GM23338 (cell line): ENCODE measurements around the gene SASH1.

Experiments
- CREB1 ChIP-seq: fragments of 250-450 bp; sonication (Bioruptor Pico); IDR thresholded peaks from 2 replicates; pipeline ENCODE4 v1.5.0; 2020; ENCODE audit warnings: low read depth, mild to moderate bottlenecking, moderate library complexity
- EZH2 ChIP-seq: fragments of 200-600 bp; sonication (generic); IDR thresholded peaks from one replicate; pipeline ENCODE4 v1.8.0; 2017; ENCODE audit warnings: antibody characterized with exemption, mild to moderate bottlenecking, low read depth; ENCODE audit not compliant: unreplicated experiment
- EZH2phosphoT487 ChIP-seq: fragments of 200-600 bp; sonication (generic); IDR thresholded peaks from one replicate; pipeline ENCODE4 v1.8.1; 2018; ENCODE audit warnings: antibody characterized with exemption; ENCODE audit not compliant: unreplicated experiment
- JUNB ChIP-seq: IDR thresholded peaks from one replicate; pipeline ENCODE4 v1.6.1; 2016; ENCODE audit warnings: antibody characterized with exemption; ENCODE audit not compliant: unreplicated experiment
- POLR2AphosphoS5 ChIP-seq: IDR thresholded peaks from 2 replicates; pipeline ENCODE4 v1.6.1; 2016; ENCODE audit warnings: antibody characterized with exemption, low read depth
- STAT1 ChIP-seq: IDR thresholded peaks from one replicate; pipeline ENCODE4 v1.6.1; 2016; ENCODE audit warnings: antibody characterized with exemption; ENCODE audit not compliant: unreplicated experiment
- ZNF114 ChIP-seq: fragments of 250-450 bp; sonication (Bioruptor Pico); IDR thresholded peaks from 2 replicates; pipeline ENCODE4 v1.5.0; 2020; ENCODE audit warnings: mild to moderate bottlenecking, moderate library complexity
- ZNF331 ChIP-seq: fragments of 250-450 bp; sonication (Bioruptor Pico); IDR thresholded peaks from 2 replicates; pipeline ENCODE4 v1.5.0; 2020; ENCODE audit warnings: low read depth, mild to moderate bottlenecking, moderate library complexity
- TF ChIP-seq, protein P1 (sequence below), 2 experiments: fragments of 200-600 bp in 1 of 2; sonication (generic) in 1 of 2; conservative IDR thresholded peaks; 2 replicates each; pipeline versions ENCODE4 v1.5.1 to v1.6.1; 2016 to 2017; ENCODE audit warnings: antibody characterized with exemption in 2 of 2, low read depth in 2 of 2, mild to moderate bottlenecking in 2 of 2, moderate library complexity in 1 of 2
- TF ChIP-seq, protein P2 (sequence below): fragments of 250-450 bp; sonication (Bioruptor Pico); IDR thresholded peaks from 2 replicates; pipeline ENCODE4 v1.5.0; 2020; ENCODE audit warnings: mild to moderate bottlenecking, moderate library complexity
- TF ChIP-seq, protein P3 (sequence below): IDR thresholded peaks from one replicate; pipeline ENCODE4 v1.6.1; 2018; ENCODE audit warnings: antibody characterized with exemption; ENCODE audit not compliant: unreplicated experiment
- TF ChIP-seq, protein P4 (sequence below): IDR thresholded peaks from 2 replicates; pipeline ENCODE4 v1.6.1; 2016; ENCODE audit warnings: antibody characterized with exemption

DNA sequence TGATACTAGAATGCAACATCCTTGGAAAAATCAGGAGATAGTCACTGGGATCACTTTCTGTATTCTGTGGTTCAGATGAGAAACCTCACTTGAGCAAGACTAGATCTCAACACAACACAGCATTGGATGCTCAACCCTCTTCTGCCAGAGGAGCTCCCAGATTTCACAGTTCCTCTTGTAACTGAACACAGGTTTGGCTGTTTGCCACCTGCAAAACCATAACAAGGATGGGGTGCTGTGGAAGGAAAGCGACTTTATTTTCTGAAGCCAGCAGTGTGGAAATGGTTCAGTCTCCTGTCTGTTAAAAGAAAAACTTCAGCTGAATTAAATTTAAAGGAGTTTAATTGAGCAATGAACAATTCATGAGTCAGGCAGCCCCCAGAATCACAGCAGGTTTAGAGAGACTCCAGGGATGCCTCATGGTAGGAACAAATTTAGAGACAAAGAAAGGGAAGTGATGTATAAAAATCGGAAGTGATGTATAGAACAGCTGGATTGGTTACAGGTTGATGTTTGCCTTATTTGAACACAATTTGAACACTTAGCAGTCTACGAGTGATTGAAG is 254.3 kb downstream of the SASH1 start:
- TF ChIP-seq, protein P1, sequence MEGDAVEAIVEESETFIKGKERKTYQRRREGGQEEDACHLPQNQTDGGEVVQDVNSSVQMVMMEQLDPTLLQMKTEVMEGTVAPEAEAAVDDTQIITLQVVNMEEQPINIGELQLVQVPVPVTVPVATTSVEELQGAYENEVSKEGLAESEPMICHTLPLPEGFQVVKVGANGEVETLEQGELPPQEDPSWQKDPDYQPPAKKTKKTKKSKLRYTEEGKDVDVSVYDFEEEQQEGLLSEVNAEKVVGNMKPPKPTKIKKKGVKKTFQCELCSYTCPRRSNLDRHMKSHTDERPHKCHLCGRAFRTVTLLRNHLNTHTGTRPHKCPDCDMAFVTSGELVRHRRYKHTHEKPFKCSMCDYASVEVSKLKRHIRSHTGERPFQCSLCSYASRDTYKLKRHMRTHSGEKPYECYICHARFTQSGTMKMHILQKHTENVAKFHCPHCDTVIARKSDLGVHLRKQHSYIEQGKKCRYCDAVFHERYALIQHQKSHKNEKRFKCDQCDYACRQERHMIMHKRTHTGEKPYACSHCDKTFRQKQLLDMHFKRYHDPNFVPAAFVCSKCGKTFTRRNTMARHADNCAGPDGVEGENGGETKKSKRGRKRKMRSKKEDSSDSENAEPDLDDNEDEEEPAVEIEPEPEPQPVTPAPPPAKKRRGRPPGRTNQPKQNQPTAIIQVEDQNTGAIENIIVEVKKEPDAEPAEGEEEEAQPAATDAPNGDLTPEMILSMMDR (conservative IDR thresholded peaks at IDR 0.05; ENCODE audit: low read depth in 2 of 2) = no peak
- TF ChIP-seq POLR2AphosphoS5 (no peak), JUNB (no peak), EZH2 (no peak), EZH2phosphoT487 (no peak), ZNF331 (no peak), ZNF114 (CRISPR knock-in tag) (no peak), CREB1 (CRISPR knock-in tag) (no peak), STAT1 (no peak)
- TF ChIP-seq, protein P2, sequence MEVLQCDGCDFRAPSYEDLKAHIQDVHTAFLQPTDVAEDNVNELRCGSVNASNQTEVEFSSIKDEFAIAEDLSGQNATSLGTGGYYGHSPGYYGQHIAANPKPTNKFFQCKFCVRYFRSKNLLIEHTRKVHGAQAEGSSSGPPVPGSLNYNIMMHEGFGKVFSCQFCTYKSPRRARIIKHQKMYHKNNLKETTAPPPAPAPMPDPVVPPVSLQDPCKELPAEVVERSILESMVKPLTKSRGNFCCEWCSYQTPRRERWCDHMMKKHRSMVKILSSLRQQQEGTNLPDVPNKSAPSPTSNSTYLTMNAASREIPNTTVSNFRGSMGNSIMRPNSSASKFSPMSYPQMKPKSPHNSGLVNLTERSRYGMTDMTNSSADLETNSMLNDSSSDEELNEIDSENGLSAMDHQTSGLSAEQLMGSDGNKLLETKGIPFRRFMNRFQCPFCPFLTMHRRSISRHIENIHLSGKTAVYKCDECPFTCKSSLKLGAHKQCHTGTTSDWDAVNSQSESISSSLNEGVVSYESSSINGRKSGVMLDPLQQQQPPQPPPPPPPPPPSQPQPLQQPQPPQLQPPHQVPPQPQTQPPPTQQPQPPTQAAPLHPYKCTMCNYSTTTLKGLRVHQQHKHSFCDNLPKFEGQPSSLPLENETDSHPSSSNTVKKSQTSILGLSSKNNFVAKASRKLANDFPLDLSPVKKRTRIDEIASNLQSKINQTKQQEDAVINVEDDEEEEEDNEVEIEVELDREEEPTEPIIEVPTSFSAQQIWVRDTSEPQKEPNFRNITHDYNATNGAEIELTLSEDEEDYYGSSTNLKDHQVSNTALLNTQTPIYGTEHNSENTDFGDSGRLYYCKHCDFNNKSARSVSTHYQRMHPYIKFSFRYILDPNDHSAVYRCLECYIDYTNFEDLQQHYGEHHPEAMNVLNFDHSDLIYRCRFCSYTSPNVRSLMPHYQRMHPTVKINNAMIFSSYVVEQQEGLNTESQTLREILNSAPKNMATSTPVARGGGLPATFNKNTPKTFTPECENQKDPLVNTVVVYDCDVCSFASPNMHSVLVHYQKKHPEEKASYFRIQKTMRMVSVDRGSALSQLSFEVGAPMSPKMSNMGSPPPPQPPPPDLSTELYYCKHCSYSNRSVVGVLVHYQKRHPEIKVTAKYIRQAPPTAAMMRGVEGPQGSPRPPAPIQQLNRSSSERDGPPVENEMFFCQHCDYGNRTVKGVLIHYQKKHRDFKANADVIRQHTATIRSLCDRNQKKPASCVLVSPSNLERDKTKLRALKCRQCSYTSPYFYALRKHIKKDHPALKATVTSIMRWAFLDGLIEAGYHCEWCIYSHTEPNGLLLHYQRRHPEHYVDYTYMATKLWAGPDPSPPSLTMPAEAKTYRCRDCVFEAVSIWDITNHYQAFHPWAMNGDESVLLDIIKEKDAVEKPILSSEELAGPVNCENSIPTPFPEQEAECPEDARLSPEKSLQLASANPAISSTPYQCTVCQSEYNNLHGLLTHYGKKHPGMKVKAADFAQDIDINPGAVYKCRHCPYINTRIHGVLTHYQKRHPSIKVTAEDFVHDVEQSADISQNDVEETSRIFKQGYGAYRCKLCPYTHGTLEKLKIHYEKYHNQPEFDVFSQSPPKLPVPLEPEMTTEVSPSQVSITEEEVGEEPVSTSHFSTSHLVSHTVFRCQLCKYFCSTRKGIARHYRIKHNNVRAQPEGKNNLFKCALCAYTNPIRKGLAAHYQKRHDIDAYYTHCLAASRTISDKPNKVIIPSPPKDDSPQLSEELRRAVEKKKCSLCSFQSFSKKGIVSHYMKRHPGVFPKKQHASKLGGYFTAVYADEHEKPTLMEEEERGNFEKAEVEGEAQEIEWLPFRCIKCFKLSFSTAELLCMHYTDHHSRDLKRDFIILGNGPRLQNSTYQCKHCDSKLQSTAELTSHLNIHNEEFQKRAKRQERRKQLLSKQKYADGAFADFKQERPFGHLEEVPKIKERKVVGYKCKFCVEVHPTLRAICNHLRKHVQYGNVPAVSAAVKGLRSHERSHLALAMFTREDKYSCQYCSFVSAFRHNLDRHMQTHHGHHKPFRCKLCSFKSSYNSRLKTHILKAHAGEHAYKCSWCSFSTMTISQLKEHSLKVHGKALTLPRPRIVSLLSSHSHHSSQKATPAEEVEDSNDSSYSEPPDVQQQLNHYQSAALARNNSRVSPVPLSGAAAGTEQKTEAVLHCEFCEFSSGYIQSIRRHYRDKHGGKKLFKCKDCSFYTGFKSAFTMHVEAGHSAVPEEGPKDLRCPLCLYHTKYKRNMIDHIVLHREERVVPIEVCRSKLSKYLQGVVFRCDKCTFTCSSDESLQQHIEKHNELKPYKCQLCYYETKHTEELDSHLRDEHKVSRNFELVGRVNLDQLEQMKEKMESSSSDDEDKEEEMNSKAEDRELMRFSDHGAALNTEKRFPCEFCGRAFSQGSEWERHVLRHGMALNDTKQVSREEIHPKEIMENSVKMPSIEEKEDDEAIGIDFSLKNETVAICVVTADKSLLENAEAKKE = no peak
- TF ChIP-seq, protein P3, sequence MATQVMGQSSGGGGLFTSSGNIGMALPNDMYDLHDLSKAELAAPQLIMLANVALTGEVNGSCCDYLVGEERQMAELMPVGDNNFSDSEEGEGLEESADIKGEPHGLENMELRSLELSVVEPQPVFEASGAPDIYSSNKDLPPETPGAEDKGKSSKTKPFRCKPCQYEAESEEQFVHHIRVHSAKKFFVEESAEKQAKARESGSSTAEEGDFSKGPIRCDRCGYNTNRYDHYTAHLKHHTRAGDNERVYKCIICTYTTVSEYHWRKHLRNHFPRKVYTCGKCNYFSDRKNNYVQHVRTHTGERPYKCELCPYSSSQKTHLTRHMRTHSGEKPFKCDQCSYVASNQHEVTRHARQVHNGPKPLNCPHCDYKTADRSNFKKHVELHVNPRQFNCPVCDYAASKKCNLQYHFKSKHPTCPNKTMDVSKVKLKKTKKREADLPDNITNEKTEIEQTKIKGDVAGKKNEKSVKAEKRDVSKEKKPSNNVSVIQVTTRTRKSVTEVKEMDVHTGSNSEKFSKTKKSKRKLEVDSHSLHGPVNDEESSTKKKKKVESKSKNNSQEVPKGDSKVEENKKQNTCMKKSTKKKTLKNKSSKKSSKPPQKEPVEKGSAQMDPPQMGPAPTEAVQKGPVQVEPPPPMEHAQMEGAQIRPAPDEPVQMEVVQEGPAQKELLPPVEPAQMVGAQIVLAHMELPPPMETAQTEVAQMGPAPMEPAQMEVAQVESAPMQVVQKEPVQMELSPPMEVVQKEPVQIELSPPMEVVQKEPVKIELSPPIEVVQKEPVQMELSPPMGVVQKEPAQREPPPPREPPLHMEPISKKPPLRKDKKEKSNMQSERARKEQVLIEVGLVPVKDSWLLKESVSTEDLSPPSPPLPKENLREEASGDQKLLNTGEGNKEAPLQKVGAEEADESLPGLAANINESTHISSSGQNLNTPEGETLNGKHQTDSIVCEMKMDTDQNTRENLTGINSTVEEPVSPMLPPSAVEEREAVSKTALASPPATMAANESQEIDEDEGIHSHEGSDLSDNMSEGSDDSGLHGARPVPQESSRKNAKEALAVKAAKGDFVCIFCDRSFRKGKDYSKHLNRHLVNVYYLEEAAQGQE = no peak
- TF ChIP-seq, protein P4, sequence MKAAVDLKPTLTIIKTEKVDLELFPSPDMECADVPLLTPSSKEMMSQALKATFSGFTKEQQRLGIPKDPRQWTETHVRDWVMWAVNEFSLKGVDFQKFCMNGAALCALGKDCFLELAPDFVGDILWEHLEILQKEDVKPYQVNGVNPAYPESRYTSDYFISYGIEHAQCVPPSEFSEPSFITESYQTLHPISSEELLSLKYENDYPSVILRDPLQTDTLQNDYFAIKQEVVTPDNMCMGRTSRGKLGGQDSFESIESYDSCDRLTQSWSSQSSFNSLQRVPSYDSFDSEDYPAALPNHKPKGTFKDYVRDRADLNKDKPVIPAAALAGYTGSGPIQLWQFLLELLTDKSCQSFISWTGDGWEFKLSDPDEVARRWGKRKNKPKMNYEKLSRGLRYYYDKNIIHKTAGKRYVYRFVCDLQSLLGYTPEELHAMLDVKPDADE = no peak
